Psoas muscle (tissue), 8 donors: Measurements from ENCODE around the gene RNF212. TPM values are rescaled to one million over a fixed set of nuclear protein-coding genes. Genes with fewer than 3 reads are reported as not detected.
"Not testable (repeated sequence)": the region's sequence is repeated elsewhere in the genome, so short reads cannot be mapped to it uniquely, and the experiment has no call there.

Source experiments
- ATAC-seq, 4 donors: fragments of 200-7000 bp; cut with Tn5 transposase; one replicate each; pipeline ENCODE4 v1.9.1; 2020; ENCODE audit warnings: moderate library complexity in 3 of 4, mild to moderate bottlenecking in 2 of 4
- DNase-seq, 2 donors: peaks; one replicate each; pipeline ENCODE4 v3.0.0-alpha.2; 2020
- H3K27ac ChIP-seq: fragments of 200-600 bp; one replicate; pipeline ENCODE4 v1.8.0; 2022
- H3K27me3 ChIP-seq, 3 donors: fragments of 200-600 bp in 1 of 3; one replicate each; pipeline versions ENCODE4 v1.6.1 to v1.8.0; 2013 to 2022; ENCODE audit warnings: low read length in 2 of 3, mild to moderate bottlenecking in 2 of 3, moderate library complexity in 1 of 3; ENCODE audit not compliant: insufficient read depth in 3 of 3
- H3K36me3 ChIP-seq, 2 donors: fragments of 200-600 bp in 1 of 2; one replicate each; pipeline versions ENCODE4 v1.6.1 to v1.8.0; 2013 to 2022; ENCODE audit warnings: low read depth in 1 of 2, mild to moderate bottlenecking in 1 of 2, moderate library complexity in 1 of 2; ENCODE audit not compliant: insufficient read depth in 1 of 2
- H3K4me1 ChIP-seq: fragments of 200-600 bp; one replicate; pipeline ENCODE4 v1.8.0; 2022
- H3K4me3 ChIP-seq: fragments of 200-600 bp; one replicate; pipeline ENCODE4 v1.8.0; 2022; ENCODE audit warnings: mild to moderate bottlenecking
- H3K9me3 ChIP-seq: fragments of 200-600 bp; one replicate; pipeline ENCODE4 v1.8.0; 2022
- WGBS, 3 donors: extraction: QIAGEN DNeasy Blood & Tissue Kit; methylation state at CpG; one replicate each; pipeline versions ENCODE4 v1.1.6 to v1.1.7; 2013; 5-methylcytosine and 5-hydroxymethylcytosine counted together
- intact Hi-C, 2 donors: fragments of 100-400 bp; cut with DNase I; formaldehyde crosslinking; loops; one replicate each; pipeline versions ENCODE4 v1.11.0 to v1.14.2; 2022
- polyA plus RNA-seq, 3 donors: library from polyadenylated mRNA; stranded (reverse); fragments of 200-250 nt; gene quantifications; one replicate each; pipeline ENCODE4 v1.2.3, GENCODE V29; 2013
- total RNA-seq, 4 donors: library from RNA; stranded (reverse); fragmentation: NEBNext Ultra II Directional in 2 of 4; extraction: Animal tissue kit (Norgen Biotek cat#: 25700) in 2 of 4; gene quantifications; one replicate each; pipeline versions ENCODE4 v1.2.1 to v1.2.4, GENCODE V29; 2021 to 2023
- TF ChIP-seq, protein P1 (sequence below): fragments of 200-600 bp; IDR thresholded peaks from one replicate; pipeline ENCODE4 v1.8.0; 2022; ENCODE audit warnings: antibody characterized with exemption
- donor health status: healthy with polysubstance abuse.
- donor health status: DM: no; HTN: no; CAD: no; lungs with moderate emphysema.
- donor health status: Bipolar disorder and iron deficiency.
- donor health status: healthy.
- donor health status: DM: yes; HTN: yes; CAD: no.
- donor health status: DM: no; HTN: no; CAD: no.
- donor health status: DM: no; HTN: no; CAD: no.
- donor health status: DM: yes; HTN: yes; CAD: no.

RNF212 gene
- total and polyA plus RNA-seq, 7 donors: 0.03 to 1.5 (median 0.42) TPM

DNA sequence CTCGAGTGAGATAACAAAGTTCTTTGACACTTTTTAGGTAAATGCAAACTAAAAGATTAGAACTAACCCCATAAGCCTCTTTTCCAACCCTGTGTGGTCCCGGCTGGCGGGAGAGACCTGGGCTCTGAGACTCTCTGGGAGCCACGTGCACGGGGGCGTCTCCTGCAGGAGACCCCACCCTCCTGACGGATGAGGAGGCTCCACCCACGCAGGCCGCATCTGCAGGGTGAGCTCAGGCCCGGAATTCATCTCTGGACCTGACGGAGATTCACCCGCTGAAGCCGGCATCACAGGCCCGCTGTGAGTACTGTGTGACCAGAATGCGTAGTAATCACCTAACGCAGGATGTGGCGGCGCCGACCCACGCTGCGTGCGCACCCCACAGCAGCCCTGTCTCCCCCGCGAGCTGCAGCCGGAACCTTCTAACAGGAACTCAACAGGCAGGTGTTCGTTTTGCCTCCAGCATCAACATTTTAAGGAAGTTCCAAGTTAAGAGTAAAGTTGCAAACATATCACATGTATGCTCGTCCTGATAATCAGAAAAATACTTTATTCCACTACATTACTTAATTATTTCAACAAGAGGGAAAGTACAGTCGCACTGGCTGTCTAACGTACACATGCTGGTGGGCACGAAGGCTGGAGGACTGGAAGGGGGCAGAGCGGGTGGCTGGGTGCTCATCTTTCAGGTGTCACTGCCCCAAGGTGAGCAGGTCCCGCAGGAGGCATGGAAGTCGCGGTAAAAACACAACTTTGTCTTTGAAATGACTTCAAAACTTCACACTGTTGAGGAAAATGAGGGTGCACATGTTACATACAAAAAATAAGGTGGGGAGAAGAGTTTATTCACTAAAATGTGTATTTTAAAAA lies 57.4 kb downstream of the RNF212 start:
- Histone ChIP-seq H3K4me1 (peaks cover 7% of the 10 kb centered on the region), H3K27me3 (peaks cover 0 to 63% (median 7%) of the 10 kb centered on the region in 3 donors), H3K27ac (no peak overlapping the region), H3K36me3 (no peaks in the 10 kb centered on the region), H3K9me3 (no peaks in the 10 kb centered on the region), H3K4me3 (no peak overlapping the region)
- ATAC-seq (peak in 2 of 4 donors; percentile 24 to 27), DNase-seq (peak in 1 of 2 donors; percentile 66)
- intact Hi-C loops: no loop called here
- 57 to 66% (median 63%) methylated on average over 34 of the region's 34 CpGs for WGBS, 3 donors
- TF ChIP-seq, protein P1, sequence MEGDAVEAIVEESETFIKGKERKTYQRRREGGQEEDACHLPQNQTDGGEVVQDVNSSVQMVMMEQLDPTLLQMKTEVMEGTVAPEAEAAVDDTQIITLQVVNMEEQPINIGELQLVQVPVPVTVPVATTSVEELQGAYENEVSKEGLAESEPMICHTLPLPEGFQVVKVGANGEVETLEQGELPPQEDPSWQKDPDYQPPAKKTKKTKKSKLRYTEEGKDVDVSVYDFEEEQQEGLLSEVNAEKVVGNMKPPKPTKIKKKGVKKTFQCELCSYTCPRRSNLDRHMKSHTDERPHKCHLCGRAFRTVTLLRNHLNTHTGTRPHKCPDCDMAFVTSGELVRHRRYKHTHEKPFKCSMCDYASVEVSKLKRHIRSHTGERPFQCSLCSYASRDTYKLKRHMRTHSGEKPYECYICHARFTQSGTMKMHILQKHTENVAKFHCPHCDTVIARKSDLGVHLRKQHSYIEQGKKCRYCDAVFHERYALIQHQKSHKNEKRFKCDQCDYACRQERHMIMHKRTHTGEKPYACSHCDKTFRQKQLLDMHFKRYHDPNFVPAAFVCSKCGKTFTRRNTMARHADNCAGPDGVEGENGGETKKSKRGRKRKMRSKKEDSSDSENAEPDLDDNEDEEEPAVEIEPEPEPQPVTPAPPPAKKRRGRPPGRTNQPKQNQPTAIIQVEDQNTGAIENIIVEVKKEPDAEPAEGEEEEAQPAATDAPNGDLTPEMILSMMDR: no peak

DNA sequence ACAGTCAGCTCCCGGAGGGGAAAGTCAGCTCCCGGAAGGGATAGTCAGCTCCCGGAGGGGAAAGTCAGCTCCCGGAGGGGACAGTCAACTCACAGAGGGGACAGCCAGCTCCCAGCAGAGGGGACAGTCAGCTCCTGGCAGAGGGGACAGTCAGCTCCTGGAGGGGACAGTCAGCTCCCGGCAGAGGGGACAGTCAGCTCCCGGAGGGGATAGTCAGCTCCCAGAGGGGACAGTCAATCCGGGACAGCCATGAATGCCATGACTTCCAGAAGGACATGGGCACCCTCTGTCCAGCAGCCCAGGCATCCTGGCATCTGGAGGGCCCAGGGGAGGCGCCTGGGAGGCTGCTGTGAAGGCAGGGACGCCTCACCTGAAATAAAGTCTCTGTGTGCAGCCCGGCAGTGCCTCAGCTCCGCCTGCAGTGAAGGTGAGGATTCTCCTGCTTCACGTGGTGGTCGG lies 58.1 kb downstream of the RNF212 start:
- H3K27ac ChIP-seq, intact Hi-C loops, H3K9me3 ChIP-seq, ATAC-seq, H3K36me3 ChIP-seq, DNase-seq, H3K4me1 ChIP-seq, H3K4me3 ChIP-seq: not testable (repeated sequence)
- WGBS, 3 donors: 43 to 54% (median 51%) methylated on average over 12 to 13 of the region's 13 CpGs
- H3K27me3 ChIP-seq: peaks cover 0 to 63% (median 10%) of the 10 kb centered on the region in 3 donors

DNA sequence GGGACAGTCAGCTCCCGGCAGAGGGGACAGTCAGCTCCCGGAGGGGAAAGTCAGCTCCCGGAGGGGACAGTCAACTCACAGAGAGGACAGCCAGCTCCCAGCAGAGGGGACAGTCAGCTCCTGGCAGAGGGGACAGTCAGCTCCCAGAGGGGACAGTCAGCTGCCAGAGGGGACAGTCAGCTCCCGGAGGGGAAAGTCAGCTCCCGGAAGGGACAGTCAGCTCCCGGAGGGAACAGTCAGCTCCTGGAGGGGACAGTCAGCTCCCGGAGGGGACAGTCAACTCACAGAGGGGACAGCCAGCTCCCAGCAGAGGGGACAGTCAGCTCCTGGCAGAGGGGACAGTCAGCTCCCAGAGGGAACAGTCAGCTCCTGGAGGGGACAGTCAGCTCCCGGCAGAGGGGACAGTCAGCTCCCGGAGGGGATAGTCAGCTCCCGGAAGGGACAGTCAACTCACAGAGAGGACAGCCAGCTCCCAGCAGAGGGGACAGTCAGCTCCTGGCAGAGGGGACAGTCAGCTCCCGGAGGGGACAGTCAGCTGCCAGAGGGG lies 58.6 kb downstream of the RNF212 start:
- H3K4me1 ChIP-seq, H3K27ac ChIP-seq, H3K36me3 ChIP-seq, H3K9me3 ChIP-seq, H3K4me3 ChIP-seq, DNase-seq, ATAC-seq, intact Hi-C loops: not testable (repeated sequence)
- 25 to 43% methylated on average over 1 to 8 of the region's 11 CpGs; no CpG with 5 or more reads in 1 of the 3 donors for WGBS, 3 donors
- peaks cover 0 to 63% (median 12%) of the 10 kb centered on the region in 3 donors for H3K27me3 ChIP-seq

DNA sequence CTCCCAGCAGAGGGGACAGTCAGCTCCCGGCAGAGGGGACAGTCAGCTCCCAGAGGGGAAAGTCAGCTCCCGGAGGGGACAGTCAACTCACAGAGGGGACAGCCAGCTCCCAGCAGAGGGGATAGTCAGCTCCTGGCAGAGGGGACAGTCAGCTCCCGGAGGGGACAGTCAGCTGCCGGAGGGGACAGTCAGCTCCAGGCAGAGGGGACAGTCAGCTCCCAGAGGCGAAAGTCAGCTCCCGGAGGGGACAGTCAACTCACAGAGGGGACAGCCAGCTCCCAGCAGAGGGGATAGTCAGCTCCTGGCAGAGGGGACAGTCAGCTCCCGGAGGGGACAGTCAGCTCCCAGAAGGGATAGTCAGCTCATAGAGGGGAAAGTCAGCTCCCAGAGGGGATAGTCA lies 59.5 kb downstream of the RNF212 start:
- H3K27me3 ChIP-seq: peaks cover 0 to 71% (median 13%) of the 10 kb centered on the region in 3 donors
- ATAC-seq, H3K4me3 ChIP-seq, H3K9me3 ChIP-seq, H3K36me3 ChIP-seq, intact Hi-C loops, H3K27ac ChIP-seq, H3K4me1 ChIP-seq, DNase-seq: not testable (repeated sequence)
- 22 to 31% (median 28%) methylated on average over 6 to 7 of the region's 7 CpGs for WGBS, 3 donors

DNA sequence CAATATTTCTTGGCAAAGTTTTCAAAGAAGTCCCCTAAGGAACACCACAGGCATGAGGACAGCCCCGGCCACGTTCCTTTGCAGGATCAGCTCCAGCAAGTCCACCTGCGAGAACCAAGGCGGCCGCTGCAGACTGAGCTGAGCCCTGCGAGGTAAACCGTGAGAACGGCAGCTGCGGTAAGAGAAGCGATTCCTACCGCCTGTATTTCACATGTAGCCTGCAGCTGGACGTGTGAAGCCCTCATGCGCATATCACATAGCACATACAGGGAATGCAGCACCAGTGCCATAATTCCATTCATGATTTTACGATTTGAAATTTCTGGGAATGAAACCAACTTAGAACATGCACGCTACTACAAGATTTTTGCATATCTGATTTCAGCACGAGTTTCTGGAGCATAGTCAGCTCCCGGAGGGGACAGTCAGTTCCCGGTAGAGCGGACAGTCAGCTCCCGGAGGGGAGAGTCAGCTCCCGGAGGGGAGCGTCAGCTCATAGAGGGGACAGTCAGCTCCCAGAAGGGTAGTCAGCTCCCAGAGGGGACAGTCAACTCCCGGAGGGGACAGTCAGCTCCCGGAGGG lies 60.2 kb downstream of the RNF212 start:
- TF ChIP-seq, protein P1: no peak
- 16 to 27% (median 18%) methylated on average over 24 of the region's 24 CpGs for WGBS, 3 donors
- intact Hi-C loops: no loop called here
- H3K9me3 ChIP-seq: no peaks in the 10 kb centered on the region
- H3K27ac ChIP-seq: no peak overlapping the region
- DNase-seq (no peak), ATAC-seq (peak; percentile 39 to 83 (median 57))
- H3K4me3 ChIP-seq: peak overlapping the region; percentile 13
- H3K27me3 ChIP-seq: peaks cover 0 to 71% (median 15%) of the 10 kb centered on the region in 3 donors
- H3K4me1 ChIP-seq: peaks cover 7% of the 10 kb centered on the region
- H3K36me3 ChIP-seq: no peaks in the 10 kb centered on the region

DNA sequence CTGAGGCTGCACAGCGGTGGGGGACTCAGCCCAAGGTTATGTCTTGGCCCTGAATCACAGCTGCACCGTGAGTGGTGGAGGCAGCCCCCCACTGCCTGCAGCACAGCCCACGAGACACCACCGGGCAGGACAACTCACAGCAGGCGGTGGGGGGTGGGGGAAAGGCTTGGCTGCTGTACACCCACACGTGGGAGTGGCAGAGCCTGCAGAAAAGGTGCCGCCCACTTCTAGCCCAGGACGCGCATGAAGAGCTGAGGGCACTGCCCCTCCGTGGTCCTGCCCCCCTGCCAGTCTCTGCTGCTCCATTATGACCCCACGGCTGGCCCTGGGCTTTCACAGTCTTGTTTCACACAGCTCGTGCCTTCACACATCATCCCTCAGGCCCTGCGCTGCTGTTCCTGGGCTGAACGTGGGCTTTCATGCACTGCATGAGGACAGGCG lies 61.1 kb downstream of the RNF212 start:
- Histone ChIP-seq H3K4me1 (peaks cover 7% of the 10 kb centered on the region), H3K9me3 (no peaks in the 10 kb centered on the region), H3K27me3 (peaks cover 0 to 72% (median 15%) of the 10 kb centered on the region in 3 donors), H3K4me3 (no peak overlapping the region), H3K27ac (no peak overlapping the region), H3K36me3 (no peaks in the 10 kb centered on the region)
- no peak for DNase-seq
- WGBS, 3 donors: 40 to 54% (median 46%) methylated on average over 15 of the region's 15 CpGs
- TF ChIP-seq, protein P1: no peak
- no peak for ATAC-seq
- intact Hi-C loops: no loop called here
